Neural cell (in vitro differentiated cells): ENCODE data around the gene ANKDD1B. TPM values are rescaled to one million over a fixed set of nuclear protein-coding genes. Genes with fewer than 3 reads are reported as not detected.

ENCODE experiments used
- H2AFZ ChIP-seq: fragments of 200-600, 300-800 bp; sonication (generic), shearing (Covaris generic); 2 replicates; pipeline ENCODE4 v1.6.0; 2014; ENCODE audit warnings: low read depth, mild to moderate bottlenecking, antibody characterized with exemption, low read length, moderate library complexity
- H3F3A ChIP-seq: fragments of 200-600 bp; shearing (Covaris generic); 2 replicates; pipeline ENCODE4 v1.6.1; 2016; ENCODE audit warnings: mild to moderate bottlenecking, moderate library complexity, mixed read lengths, antibody characterized with exemption, low read length; ENCODE audit not compliant: insufficient read depth, poor library complexity, severe bottlenecking
- H3K27ac ChIP-seq: fragments of 200-600, 300-800 bp; sonication (generic), shearing (Covaris generic); 2 replicates; pipeline ENCODE4 v1.5.1; 2014; ENCODE audit warnings: mild to moderate bottlenecking, low read length, moderate library complexity
- H3K27me3 ChIP-seq: fragments of 300-800, 200-600 bp; sonication (generic), shearing (Covaris generic); 2 replicates; pipeline ENCODE4 v1.6.0; 2014; ENCODE audit warnings: mild to moderate bottlenecking, low read depth, low read length, moderate library complexity; ENCODE audit not compliant: insufficient read depth
- H3K36me3 ChIP-seq: fragments of 300-800, 200-600 bp; sonication (generic), shearing (Covaris generic); 2 replicates; pipeline ENCODE4 v1.5.1; 2014; ENCODE audit warnings: mild to moderate bottlenecking, antibody characterized with exemption, low read length, moderate library complexity; ENCODE audit not compliant: insufficient read depth
- H3K4me2 ChIP-seq: fragments of 300-800, 200-600 bp; sonication (generic), shearing (Covaris generic); 2 replicates; pipeline ENCODE4 v1.6.0; 2014; ENCODE audit warnings: mild to moderate bottlenecking, low read length
- H3K4me3 ChIP-seq: fragments of 300-800, 200-600 bp; sonication (generic), shearing (Covaris generic); 2 replicates; pipeline ENCODE4 v1.5.1; 2014; ENCODE audit warnings: mild to moderate bottlenecking, low read length, moderate library complexity
- H3K79me2 ChIP-seq: fragments of 200-600 bp; shearing (Covaris generic); replicated peaks from 2 replicates; pipeline ENCODE4 v1.6.0; 2014; ENCODE audit warnings: mild to moderate bottlenecking, low read length, moderate library complexity; ENCODE audit not compliant: insufficient read depth
- H3K9ac ChIP-seq: fragments of 300-800, 200-600 bp; sonication (generic), shearing (Covaris generic); 2 replicates; pipeline ENCODE4 v1.6.1; 2016; ENCODE audit warnings: mild to moderate bottlenecking, low read length, mixed read lengths
- H3K9me2 ChIP-seq: fragments of 200-600 bp; shearing (Covaris generic); 2 replicates; pipeline ENCODE4 v1.6.1; 2016; ENCODE audit warnings: mild to moderate bottlenecking, low read length, mixed read lengths; ENCODE audit not compliant: insufficient read depth
- H3K9me3 ChIP-seq: fragments of 200-600, 300-800 bp; sonication (generic), shearing (Covaris generic); 2 replicates; pipeline ENCODE4 v1.6.1; 2016; ENCODE audit warnings: mild to moderate bottlenecking, mixed run types, low read length, moderate library complexity, mixed read lengths
- H4K20me1 ChIP-seq: fragments of 200-600 bp; shearing (Covaris generic); 2 replicates; pipeline ENCODE4 v1.6.1; 2016; ENCODE audit warnings: mild to moderate bottlenecking, mixed run types; ENCODE audit not compliant: insufficient read depth
- CTCF ChIP-seq: fragments of 450-650 bp; IDR thresholded peaks from 2 replicates; pipeline ENCODE4 v1.5.1; 2014; ENCODE audit warnings: antibody characterized with exemption, mild to moderate bottlenecking, moderate library complexity; ENCODE audit not compliant: poor library complexity, severe bottlenecking
- EP300 ChIP-seq: fragments of 450-650 bp; conservative IDR thresholded peaks from 2 replicates; pipeline ENCODE4 v1.6.1; 2014; ENCODE audit warnings: antibody characterized with exemption, mild to moderate bottlenecking, moderate library complexity; ENCODE audit not compliant: poor library complexity, severe bottlenecking
- EZH2 ChIP-seq: fragments of 200-600, 300-800 bp; shearing (Covaris generic), sonication (generic); IDR thresholded peaks from 2 replicates; pipeline ENCODE4 v1.6.1; 2014; ENCODE audit warnings: antibody characterized with exemption, low read length, borderline replicate concordance, mild to moderate bottlenecking; ENCODE audit not compliant: insufficient read depth, poor library complexity, severe bottlenecking
- MXI1 ChIP-seq: fragments of 450-650 bp; conservative IDR thresholded peaks from 2 replicates; pipeline ENCODE4 v1.6.1; 2014; ENCODE audit warnings: antibody characterized with exemption, mild to moderate bottlenecking; ENCODE audit not compliant: poor library complexity, severe bottlenecking
- POLR2AphosphoS5 ChIP-seq: IDR thresholded peaks from 2 replicates; pipeline ENCODE4 v1.6.1; 2012
- RAD21 ChIP-seq: fragments of 450-650 bp; conservative IDR thresholded peaks from 2 replicates; pipeline ENCODE4 v1.6.1; 2014; ENCODE audit warnings: antibody characterized with exemption, mild to moderate bottlenecking, moderate library complexity
- REST ChIP-seq: IDR thresholded peaks from 2 replicates; pipeline ENCODE4 v1.6.1; 2012; ENCODE audit warnings: borderline replicate concordance
- SMC3 ChIP-seq: fragments of 450-650 bp; conservative IDR thresholded peaks from 2 replicates; pipeline ENCODE4 v1.6.1; 2014; ENCODE audit warnings: antibody characterized with exemption, mild to moderate bottlenecking, moderate library complexity; ENCODE audit not compliant: poor library complexity
- TAF1 ChIP-seq: IDR thresholded peaks from 2 replicates; pipeline ENCODE4 v1.6.1; 2012; ENCODE audit warnings: low read depth
- polyA plus RNA-seq: library from polyadenylated mRNA; depleted of rRNA; stranded (reverse); fragments of >200 nt; gene quantifications from 2 replicates; pipeline ENCODE4 v1.2.3, GENCODE V29; 2014

ANKDD1B gene
- polyA plus RNA-seq, 1 donor from 2014 or later: 0.37 TPM

- H3K79me2 ChIP-seq: no peaks in the 10 kb centered on the region
- H3K9me3 ChIP-seq: no peaks in the 10 kb centered on the region
- no peak overlapping the region for H3K9ac ChIP-seq
- no peaks in the 10 kb centered on the region for H3F3A ChIP-seq
- H2AFZ ChIP-seq: no peak overlapping the region
- H3K27ac ChIP-seq: no peak overlapping the region
- H3K4me2 ChIP-seq: no peak overlapping the region
- H3K27me3 ChIP-seq: no peaks in the 10 kb centered on the region
- H3K9me2 ChIP-seq: no peaks in the 10 kb centered on the region
- H4K20me1 ChIP-seq: no peaks in the 10 kb centered on the region
- no peak overlapping the region for H3K4me3 ChIP-seq
- H3K36me3 ChIP-seq: no peaks in the 10 kb centered on the region
- TF ChIP-seq RAD21: no peak
- no peak for TF ChIP-seq REST
- no peak for TF ChIP-seq TAF1
- no peak for TF ChIP-seq POLR2AphosphoS5
- no peak for TF ChIP-seq MXI1
- TF ChIP-seq CTCF: no peak
- no peak for TF ChIP-seq SMC3
- no peak for TF ChIP-seq EZH2
- TF ChIP-seq EP300: no peak
Measured at GRCh38 chr5:75616971-75617621, 5.8 kb downstream of the ANKDD1B start.

GRCh38 chr5:75617736-75618352 lies 6.6 kb downstream of the ANKDD1B start:
- no peaks in the 10 kb centered on the region for H4K20me1 ChIP-seq
- no peak overlapping the region for H2AFZ ChIP-seq
- no peaks in the 10 kb centered on the region for H3K9me3 ChIP-seq
- H3K9ac ChIP-seq: no peak overlapping the region
- no peak for TF ChIP-seq CTCF
- no peaks in the 10 kb centered on the region for H3K36me3 ChIP-seq
- no peaks in the 10 kb centered on the region for H3K79me2 ChIP-seq
- no peak overlapping the region for H3K4me2 ChIP-seq
- H3K27me3 ChIP-seq: no peaks in the 10 kb centered on the region
- no peaks in the 10 kb centered on the region for H3K9me2 ChIP-seq
- no peak overlapping the region for H3K4me3 ChIP-seq
- H3F3A ChIP-seq: no peaks in the 10 kb centered on the region
- no peak overlapping the region for H3K27ac ChIP-seq
